ENCODE data around the gene RNU5D-1. TPM values are rescaled to one million over a fixed set of nuclear protein-coding genes. Genes with fewer than 3 reads are reported as not detected.

The RNU5D-1 gene
- total RNA-seq, 1 donor from 2014 or later: not detected

- H3K4me3 Mint-ChIP-seq (ENCODE audit: unreplicated experiment): no peak overlapping the region
- TF ChIP-seq CTCF (IDR thresholded peaks at IDR 0.05; ENCODE audit: unreplicated experiment): no peak
- peaks cover 2% of the 10 kb centered on the region for H3K27me3 Mint-ChIP-seq (ENCODE audit: unreplicated experiment)
- DNase-seq (ENCODE audit: low spot score): no peak
- peaks cover 3% of the 10 kb centered on the region for H3K4me1 Mint-ChIP-seq (ENCODE audit: unreplicated experiment)
- no peak overlapping the region for H3K27ac Mint-ChIP-seq (ENCODE audit: unreplicated experiment)
- no peaks in the 10 kb centered on the region for H3K9me3 Mint-ChIP-seq (ENCODE audit: unreplicated experiment)
- H3K36me3 Mint-ChIP-seq (ENCODE audit: low read depth, unreplicated experiment): peaks cover 2% of the 10 kb centered on the region
These were observed 34.9 kb downstream of the RNU5D-1 start for GRCh38 chr1:44696101-44696500.

- H3K9me3 Mint-ChIP-seq (ENCODE audit: unreplicated experiment): no peaks in the 10 kb centered on the region
- no peak overlapping the region for H3K4me3 Mint-ChIP-seq (ENCODE audit: unreplicated experiment)
- peaks cover 2% of the 10 kb centered on the region for H3K36me3 Mint-ChIP-seq (ENCODE audit: low read depth, unreplicated experiment)
- no peak for TF ChIP-seq CTCF (IDR thresholded peaks at IDR 0.05; ENCODE audit: unreplicated experiment)
- peaks cover 2% of the 10 kb centered on the region for H3K27me3 Mint-ChIP-seq (ENCODE audit: unreplicated experiment)
- DNase-seq (ENCODE audit: low spot score): no peak
- no peak overlapping the region for H3K27ac Mint-ChIP-seq (ENCODE audit: unreplicated experiment)
- H3K4me1 Mint-ChIP-seq (ENCODE audit: unreplicated experiment): peaks cover 3% of the 10 kb centered on the region
These were observed 35.3 kb downstream of the RNU5D-1 start for GRCh38 chr1:44695671-44696070.

GRCh38 chr1:44694863-44695478, 36.0 kb downstream of the RNU5D-1 start:
- Mint-ChIP-seq H3K4me3 (ENCODE audit: unreplicated experiment) (no peak overlapping the region), H3K9me3 (ENCODE audit: unreplicated experiment) (no peaks in the 10 kb centered on the region), H3K36me3 (ENCODE audit: low read depth, unreplicated experiment) (peaks cover under 1% of the 10 kb centered on the region), H3K27ac (ENCODE audit: unreplicated experiment) (no peak overlapping the region), H3K27me3 (ENCODE audit: unreplicated experiment) (peaks cover 2% of the 10 kb centered on the region), H3K4me1 (ENCODE audit: unreplicated experiment) (peaks cover 3% of the 10 kb centered on the region)
- no peak for DNase-seq (ENCODE audit: low spot score)
- no peak for TF ChIP-seq CTCF (IDR thresholded peaks at IDR 0.05; ENCODE audit: unreplicated experiment)

GRCh38 chr1:44693900-44694299, 37.1 kb downstream of the RNU5D-1 start:
- Mint-ChIP-seq H3K27ac (ENCODE audit: unreplicated experiment) (no peak overlapping the region), H3K4me1 (ENCODE audit: unreplicated experiment) (peaks cover 3% of the 10 kb centered on the region), H3K27me3 (ENCODE audit: unreplicated experiment) (peaks cover 2% of the 10 kb centered on the region), H3K36me3 (ENCODE audit: low read depth, unreplicated experiment) (no peaks in the 10 kb centered on the region), H3K9me3 (ENCODE audit: unreplicated experiment) (no peaks in the 10 kb centered on the region), H3K4me3 (ENCODE audit: unreplicated experiment) (no peak overlapping the region)
- no peak for DNase-seq (ENCODE audit: low spot score)
- TF ChIP-seq CTCF (IDR thresholded peaks at IDR 0.05; ENCODE audit: unreplicated experiment): no peak

- no peak overlapping the region for H3K27ac Mint-ChIP-seq (ENCODE audit: unreplicated experiment)
- TF ChIP-seq CTCF (IDR thresholded peaks at IDR 0.05; ENCODE audit: unreplicated experiment): no peak
These were observed 37.8 kb downstream of the RNU5D-1 start for GRCh38 chr1:44693159-44693558.

More at GRCh38 chr1:44693159-44693558, 37.8 kb downstream of the RNU5D-1 start:
- peaks cover 3% of the 10 kb centered on the region for H3K4me1 Mint-ChIP-seq (ENCODE audit: unreplicated experiment)
- H3K4me3 Mint-ChIP-seq (ENCODE audit: unreplicated experiment): no peak overlapping the region
- no peaks in the 10 kb centered on the region for H3K9me3 Mint-ChIP-seq (ENCODE audit: unreplicated experiment)
- peaks cover 2% of the 10 kb centered on the region for H3K27me3 Mint-ChIP-seq (ENCODE audit: unreplicated experiment)
- no peak for DNase-seq (ENCODE audit: low spot score)
- no peaks in the 10 kb centered on the region for H3K36me3 Mint-ChIP-seq (ENCODE audit: low read depth, unreplicated experiment)

All from endothelial cell (in vitro differentiated cells).